HFFc6 (cell line): ENCODE data around the gene PINK1. TPM values are rescaled to one million over a fixed set of nuclear protein-coding genes. Genes with fewer than 3 reads are reported as not detected.
A peak's percentile ranks its signal among the peaks of the same experiment; 100 is the strongest.
"Not testable (repeated sequence)": the region's sequence is repeated elsewhere in the genome, so short reads cannot be mapped to it uniquely, and the experiment has no call there.

Source experiments
- DNase-seq: peaks from one replicate; pipeline ENCODE4 v3.0.0-alpha.2; 2018
- H3K27ac Mint-ChIP-seq: 2 replicates; pipeline ENCODE4 v1.8.0; 2020; ENCODE audit warnings: mild to moderate bottlenecking, mixed read lengths
- H3K27me3 Mint-ChIP-seq: 2 replicates; pipeline ENCODE4 v1.8.0; 2021; ENCODE audit warnings: mild to moderate bottlenecking, moderate library complexity, mixed read lengths; ENCODE audit not compliant: insufficient read depth
- H3K36me3 Mint-ChIP-seq: 2 replicates; pipeline ENCODE4 v1.8.0; 2021; ENCODE audit warnings: low read depth, mixed read lengths
- H3K4me1 Mint-ChIP-seq: 2 replicates; pipeline ENCODE4 v1.8.0; 2020; ENCODE audit warnings: low read depth, mixed read lengths
- H3K4me3 Mint-ChIP-seq: 2 replicates; pipeline ENCODE4 v1.8.0; 2020; ENCODE audit warnings: mild to moderate bottlenecking, moderate library complexity, mixed read lengths
- H3K9me3 Mint-ChIP-seq: 2 replicates; pipeline ENCODE4 v1.8.0; 2020; ENCODE audit warnings: mild to moderate bottlenecking, mixed read lengths
- total RNA-seq, 6 experiments: library from RNA; stranded (reverse); fragmentation: NEBNext Ultra II Directional; extraction: Animal tissue kit (Norgen Biotek cat#: 25700); gene quantifications; 2 replicates in 1 of 6; 3 replicates in 5 of 6; pipeline ENCODE4 v1.2.3, GENCODE V29; 2021
- TF ChIP-seq, protein P1 (sequence below): fragments of 200-600 bp; sonication (generic); IDR thresholded peaks from 2 replicates; pipeline ENCODE4 v1.5.0; 2021; ENCODE audit warnings: antibody characterized with exemption, mild to moderate bottlenecking

PINK1 gene
- total RNA-seq, 6 experiments from 2014 or later = 89.9 to 134 (median 99.1) TPM

- H3K9me3 Mint-ChIP-seq = no peaks in the 10 kb centered on the region
- peak; percentile 22 for DNase-seq
- peaks cover 76% of the 10 kb centered on the region for H3K4me1 Mint-ChIP-seq
- H3K27me3 Mint-ChIP-seq = no peaks in the 10 kb centered on the region; the same call in 1 of the 2 replicates
- H3K27ac Mint-ChIP-seq = peak overlapping the region; percentile 98
- peak overlapping the region; percentile 10; the same call in 1 of the 2 replicates for H3K4me3 Mint-ChIP-seq
- peaks cover 27% of the 10 kb centered on the region for H3K36me3 Mint-ChIP-seq
- TF ChIP-seq, protein P1, sequence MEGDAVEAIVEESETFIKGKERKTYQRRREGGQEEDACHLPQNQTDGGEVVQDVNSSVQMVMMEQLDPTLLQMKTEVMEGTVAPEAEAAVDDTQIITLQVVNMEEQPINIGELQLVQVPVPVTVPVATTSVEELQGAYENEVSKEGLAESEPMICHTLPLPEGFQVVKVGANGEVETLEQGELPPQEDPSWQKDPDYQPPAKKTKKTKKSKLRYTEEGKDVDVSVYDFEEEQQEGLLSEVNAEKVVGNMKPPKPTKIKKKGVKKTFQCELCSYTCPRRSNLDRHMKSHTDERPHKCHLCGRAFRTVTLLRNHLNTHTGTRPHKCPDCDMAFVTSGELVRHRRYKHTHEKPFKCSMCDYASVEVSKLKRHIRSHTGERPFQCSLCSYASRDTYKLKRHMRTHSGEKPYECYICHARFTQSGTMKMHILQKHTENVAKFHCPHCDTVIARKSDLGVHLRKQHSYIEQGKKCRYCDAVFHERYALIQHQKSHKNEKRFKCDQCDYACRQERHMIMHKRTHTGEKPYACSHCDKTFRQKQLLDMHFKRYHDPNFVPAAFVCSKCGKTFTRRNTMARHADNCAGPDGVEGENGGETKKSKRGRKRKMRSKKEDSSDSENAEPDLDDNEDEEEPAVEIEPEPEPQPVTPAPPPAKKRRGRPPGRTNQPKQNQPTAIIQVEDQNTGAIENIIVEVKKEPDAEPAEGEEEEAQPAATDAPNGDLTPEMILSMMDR = no peak
Observed at GRCh38 chr1:20604678-20605077, 28.6 kb upstream of the PINK1 start.

GRCh38 chr1:20606801-20607570 is 26.3 kb upstream of the PINK1 start:
- not testable (repeated sequence) for H3K27ac Mint-ChIP-seq, H3K27me3 Mint-ChIP-seq, H3K4me3 Mint-ChIP-seq, DNase-seq, H3K9me3 Mint-ChIP-seq, H3K36me3 Mint-ChIP-seq
- peaks cover 61% of the 10 kb centered on the region for H3K4me1 Mint-ChIP-seq

GRCh38 chr1:20609541-20609940 is 23.7 kb upstream of the PINK1 start:
- Mint-ChIP-seq H3K27ac (no peak overlapping the region), H3K27me3 (no peaks in the 10 kb centered on the region; the same call in 1 of the 2 replicates)
- TF ChIP-seq, protein P1 = no peak

DNA sequence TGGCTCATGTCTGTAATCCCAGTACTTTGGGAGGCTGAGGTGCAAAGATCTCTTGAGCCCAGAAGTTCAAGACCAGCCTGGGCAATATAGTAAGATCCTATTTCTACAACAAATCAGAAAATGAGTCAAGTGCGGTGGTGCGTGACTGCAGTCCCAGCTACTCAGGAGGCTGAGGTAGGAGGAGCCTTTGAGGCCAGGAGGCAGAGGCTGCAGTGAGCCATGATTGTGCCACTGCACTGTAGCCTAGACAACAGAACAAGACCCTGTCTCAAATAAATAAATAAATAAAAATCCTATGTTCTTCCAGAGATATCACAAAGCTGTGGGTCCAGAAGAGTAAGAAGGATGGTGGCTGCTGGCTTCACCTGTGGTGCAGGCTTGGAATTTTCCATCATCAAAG is 22.3 kb upstream of the PINK1 start:
- peak overlapping the region; percentile 21; the same call in 1 of the 2 replicates for H3K27ac Mint-ChIP-seq
- DNase-seq = no peak
- no peaks in the 10 kb centered on the region for H3K9me3 Mint-ChIP-seq
- H3K27me3 Mint-ChIP-seq = no peaks in the 10 kb centered on the region; the same call in 1 of the 2 replicates
- H3K4me1 Mint-ChIP-seq = peaks cover 58% of the 10 kb centered on the region
- H3K4me3 Mint-ChIP-seq = no peak overlapping the region
- TF ChIP-seq, protein P1 = no peak
- H3K36me3 Mint-ChIP-seq = peaks cover 9% of the 10 kb centered on the region; the same call in 1 of the 2 replicates

More at GRCh38 chr1:20609541-20609940, 23.7 kb upstream of the PINK1 start:
- no peak for DNase-seq
- Mint-ChIP-seq H3K4me1 (peaks cover 61% of the 10 kb centered on the region), H3K9me3 (no peaks in the 10 kb centered on the region), H3K4me3 (no peak overlapping the region), H3K36me3 (peaks cover 13% of the 10 kb centered on the region; the same call in 1 of the 2 replicates)

DNA sequence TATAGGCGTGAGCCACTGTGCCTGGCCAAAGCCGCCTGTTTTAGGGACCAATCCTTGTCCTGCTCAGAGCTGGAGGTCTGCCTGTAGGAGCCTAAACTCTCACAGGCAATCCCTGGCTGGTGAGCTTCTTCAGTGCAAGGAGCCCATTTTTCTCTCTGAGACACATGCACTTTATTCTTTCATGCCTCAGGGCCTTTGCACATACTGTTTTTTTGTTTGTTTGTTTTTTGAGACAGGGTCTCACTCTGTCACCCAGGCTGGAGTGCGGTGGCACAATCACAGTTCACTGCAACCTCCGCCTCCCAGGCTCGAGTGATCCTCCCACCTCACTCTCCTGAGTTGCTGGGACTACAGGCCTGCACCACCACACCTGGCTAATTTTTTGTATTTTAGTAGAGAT is 21.6 kb upstream of the PINK1 start:
- Mint-ChIP-seq H3K4me1 (peaks cover 59% of the 10 kb centered on the region), H3K9me3 (no peaks in the 10 kb centered on the region), H3K4me3 (no peak overlapping the region), H3K27ac (peak overlapping the region; percentile 99; the same call in 1 of the 2 replicates), H3K27me3 (no peaks in the 10 kb centered on the region; the same call in 1 of the 2 replicates), H3K36me3 (peaks cover 9% of the 10 kb centered on the region)
- DNase-seq = no peak
- TF ChIP-seq, protein P1 = no peak

DNA sequence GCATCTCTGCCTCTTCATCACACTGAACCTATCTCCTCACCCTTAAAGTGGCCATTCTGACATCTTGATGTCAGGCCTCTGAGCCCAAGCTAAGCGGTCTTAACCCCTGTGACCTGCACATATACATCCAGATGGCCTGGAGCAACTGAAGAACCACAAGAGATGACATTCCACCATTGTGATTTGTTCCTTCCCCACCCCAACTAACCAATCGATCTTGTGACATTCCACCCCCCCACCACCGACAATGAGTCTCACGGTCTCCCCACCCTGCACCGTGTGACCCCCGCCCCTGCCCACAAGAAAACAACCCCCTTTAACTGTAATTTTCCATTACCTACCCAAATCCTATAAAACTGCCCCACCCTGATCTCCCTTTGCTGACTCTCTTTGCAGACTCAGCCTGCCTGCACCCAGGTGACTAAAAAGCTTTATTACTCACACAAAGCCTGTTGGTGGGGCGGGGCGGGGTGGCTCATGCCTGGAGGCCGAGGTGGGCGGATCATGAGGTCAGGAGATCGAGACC is 21.0 kb upstream of the PINK1 start:
- Mint-ChIP-seq H3K27me3 (no peaks in the 10 kb centered on the region; the same call in 1 of the 2 replicates), H3K36me3 (peaks cover 13% of the 10 kb centered on the region), H3K4me3 (peak overlapping the region; percentile 34; the same call in 1 of the 2 replicates), H3K27ac (peak overlapping the region; percentile 99), H3K4me1 (peaks cover 59% of the 10 kb centered on the region), H3K9me3 (no peaks in the 10 kb centered on the region)
- TF ChIP-seq, protein P1 = no peak
- DNase-seq = peak; percentile 39
